Prostate gland (tissue), 2 donors: ENCODE measurements around the gene ATXN7.

ENCODE experiments used
- POLR2AphosphoS5 ChIP-seq: sonication (generic); formaldehyde crosslinking; IDR thresholded peaks from one replicate; pipeline ENCODE4 v1.6.1; 2017; ENCODE audit warnings: antibody characterized with exemption
- TF ChIP-seq, protein P1 (sequence below), 4 experiments: fragments of 200-600 bp in 2 of 4; fragments of 450-650 bp in 2 of 4; sonication (generic) in 2 of 4; IDR thresholded peaks; 1 replicate in 3 of 4; 2 replicates in 1 of 4; pipeline ENCODE4 v1.5.1; 2016 to 2019; ENCODE audit warnings: antibody characterized with exemption in 4 of 4, mild to moderate bottlenecking in 2 of 4, moderate library complexity in 2 of 4

DNA sequence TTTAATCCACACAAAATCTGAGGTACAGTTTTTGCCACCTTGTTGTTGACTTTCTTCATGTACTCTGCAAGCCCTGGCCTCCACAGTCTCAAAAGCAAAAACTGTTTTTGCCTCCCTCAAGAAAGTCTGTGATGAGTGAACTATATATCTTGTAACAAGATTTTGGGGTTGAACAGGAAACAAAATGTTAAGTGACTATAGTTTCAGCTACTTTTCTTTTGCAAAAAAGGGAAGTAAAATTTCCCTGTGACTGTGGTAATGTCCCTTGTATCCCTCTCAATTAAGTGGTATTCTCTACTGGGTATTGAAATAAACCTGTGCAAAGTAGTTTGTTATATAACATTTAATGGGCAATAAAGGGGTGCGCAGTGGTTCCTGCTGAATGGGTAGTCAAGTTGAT is 69.8 kb downstream of the ATXN7 start:
- no peak for TF ChIP-seq POLR2AphosphoS5
- TF ChIP-seq, protein P1, sequence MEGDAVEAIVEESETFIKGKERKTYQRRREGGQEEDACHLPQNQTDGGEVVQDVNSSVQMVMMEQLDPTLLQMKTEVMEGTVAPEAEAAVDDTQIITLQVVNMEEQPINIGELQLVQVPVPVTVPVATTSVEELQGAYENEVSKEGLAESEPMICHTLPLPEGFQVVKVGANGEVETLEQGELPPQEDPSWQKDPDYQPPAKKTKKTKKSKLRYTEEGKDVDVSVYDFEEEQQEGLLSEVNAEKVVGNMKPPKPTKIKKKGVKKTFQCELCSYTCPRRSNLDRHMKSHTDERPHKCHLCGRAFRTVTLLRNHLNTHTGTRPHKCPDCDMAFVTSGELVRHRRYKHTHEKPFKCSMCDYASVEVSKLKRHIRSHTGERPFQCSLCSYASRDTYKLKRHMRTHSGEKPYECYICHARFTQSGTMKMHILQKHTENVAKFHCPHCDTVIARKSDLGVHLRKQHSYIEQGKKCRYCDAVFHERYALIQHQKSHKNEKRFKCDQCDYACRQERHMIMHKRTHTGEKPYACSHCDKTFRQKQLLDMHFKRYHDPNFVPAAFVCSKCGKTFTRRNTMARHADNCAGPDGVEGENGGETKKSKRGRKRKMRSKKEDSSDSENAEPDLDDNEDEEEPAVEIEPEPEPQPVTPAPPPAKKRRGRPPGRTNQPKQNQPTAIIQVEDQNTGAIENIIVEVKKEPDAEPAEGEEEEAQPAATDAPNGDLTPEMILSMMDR (IDR thresholded peaks at IDR 0.05): no peak
